Measurements from ENCODE around the gene ATAT1. TPM values are rescaled to one million over a fixed set of nuclear protein-coding genes. Genes with fewer than 3 reads are reported as not detected.

Gene ATAT1
- total RNA-seq, 1 donor from 2014 or later: 30.3 TPM

- peaks cover 62% of the 10 kb centered on the region for H3K36me3 Mint-ChIP-seq (ENCODE audit: low read depth, unreplicated experiment)
- TF ChIP-seq CTCF (IDR thresholded peaks at IDR 0.05; ENCODE audit: unreplicated experiment): no peak
- DNase-seq (ENCODE audit: low spot score): no peak
- H3K27ac Mint-ChIP-seq (ENCODE audit: unreplicated experiment): peak overlapping the region; percentile 81
- peaks cover 14% of the 10 kb centered on the region for H3K27me3 Mint-ChIP-seq (ENCODE audit: unreplicated experiment)
- peak overlapping the region; percentile 60 for H3K4me3 Mint-ChIP-seq (ENCODE audit: unreplicated experiment)
- no peaks in the 10 kb centered on the region for H3K9me3 Mint-ChIP-seq (ENCODE audit: unreplicated experiment)
- peaks cover 44% of the 10 kb centered on the region for H3K4me1 Mint-ChIP-seq (ENCODE audit: unreplicated experiment)
Measured at GRCh38 chr6:30603961-30604360, 22.7 kb upstream of the ATAT1 start.

DNA sequence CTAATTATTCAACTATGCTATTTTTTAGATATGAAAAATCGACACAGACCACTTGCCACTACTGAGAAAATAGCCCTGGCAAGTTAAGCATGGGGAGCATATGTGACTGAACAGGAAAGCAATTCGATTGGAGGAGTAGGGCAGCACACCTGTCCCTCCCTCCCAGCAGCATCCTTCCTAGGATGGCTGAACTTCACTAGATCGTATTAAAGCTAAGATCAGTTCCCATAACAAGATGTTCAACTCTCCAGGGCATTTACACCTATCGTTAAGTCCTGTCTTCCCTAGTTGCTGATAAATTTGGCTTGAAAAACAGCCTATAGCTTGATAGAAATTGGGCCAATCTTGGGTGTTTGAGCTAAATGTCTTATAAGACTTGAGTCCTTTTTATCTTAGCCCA is 16.6 kb upstream of the ATAT1 start:
- TF ChIP-seq CTCF (IDR thresholded peaks at IDR 0.05; ENCODE audit: unreplicated experiment): no peak
- H3K9me3 Mint-ChIP-seq (ENCODE audit: unreplicated experiment): no peaks in the 10 kb centered on the region
- H3K27ac Mint-ChIP-seq (ENCODE audit: unreplicated experiment): no peak overlapping the region
- no peak overlapping the region for H3K4me3 Mint-ChIP-seq (ENCODE audit: unreplicated experiment)
- DNase-seq (ENCODE audit: low spot score): no peak
- H3K4me1 Mint-ChIP-seq (ENCODE audit: unreplicated experiment): peaks cover 26% of the 10 kb centered on the region
- H3K36me3 Mint-ChIP-seq (ENCODE audit: low read depth, unreplicated experiment): peaks cover 36% of the 10 kb centered on the region
- H3K27me3 Mint-ChIP-seq (ENCODE audit: unreplicated experiment): peaks cover under 1% of the 10 kb centered on the region

DNA sequence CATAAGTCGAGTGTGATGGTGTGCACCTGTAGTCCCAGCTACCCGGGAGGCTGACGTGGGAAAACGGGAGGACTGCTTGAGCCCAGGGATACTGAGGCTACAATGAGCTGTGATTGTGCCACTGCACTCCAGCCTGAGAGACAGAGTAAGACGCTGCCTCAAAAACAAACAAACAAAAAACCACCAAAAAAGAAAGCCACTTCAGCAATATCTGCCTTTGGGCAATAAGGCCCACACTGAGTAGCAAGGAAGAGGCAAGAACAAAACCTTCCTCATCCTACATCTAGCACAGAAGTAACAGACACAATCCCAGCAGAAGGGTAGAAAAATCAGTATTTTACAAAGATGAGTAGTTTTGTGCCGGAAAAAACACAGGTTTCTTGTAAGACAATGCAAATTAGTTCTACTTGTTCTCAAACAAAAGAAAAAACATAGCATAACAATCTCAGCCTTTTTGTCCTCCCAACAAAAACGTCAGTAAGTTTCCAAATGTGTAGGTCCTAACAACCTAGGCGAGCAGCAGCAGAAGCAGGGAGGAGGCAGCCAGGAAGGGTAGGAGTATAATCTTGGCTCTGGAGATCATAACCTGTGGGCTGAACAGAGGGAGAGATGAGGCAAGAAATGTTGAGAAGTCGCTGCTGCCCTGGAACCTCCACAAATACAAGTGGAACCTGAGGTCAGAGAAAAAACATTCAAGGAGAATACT is 15.4 kb upstream of the ATAT1 start:
- TF ChIP-seq CTCF (IDR thresholded peaks at IDR 0.05; ENCODE audit: unreplicated experiment): no peak
- peaks cover 40% of the 10 kb centered on the region for H3K36me3 Mint-ChIP-seq (ENCODE audit: low read depth, unreplicated experiment)
- DNase-seq (ENCODE audit: low spot score): no peak
- H3K4me3 Mint-ChIP-seq (ENCODE audit: unreplicated experiment): no peak overlapping the region
- H3K27me3 Mint-ChIP-seq (ENCODE audit: unreplicated experiment): peaks cover 12% of the 10 kb centered on the region
- peak overlapping the region; percentile 49 for H3K27ac Mint-ChIP-seq (ENCODE audit: unreplicated experiment)
- H3K9me3 Mint-ChIP-seq (ENCODE audit: unreplicated experiment): no peaks in the 10 kb centered on the region
- peaks cover 31% of the 10 kb centered on the region for H3K4me1 Mint-ChIP-seq (ENCODE audit: unreplicated experiment)

DNA sequence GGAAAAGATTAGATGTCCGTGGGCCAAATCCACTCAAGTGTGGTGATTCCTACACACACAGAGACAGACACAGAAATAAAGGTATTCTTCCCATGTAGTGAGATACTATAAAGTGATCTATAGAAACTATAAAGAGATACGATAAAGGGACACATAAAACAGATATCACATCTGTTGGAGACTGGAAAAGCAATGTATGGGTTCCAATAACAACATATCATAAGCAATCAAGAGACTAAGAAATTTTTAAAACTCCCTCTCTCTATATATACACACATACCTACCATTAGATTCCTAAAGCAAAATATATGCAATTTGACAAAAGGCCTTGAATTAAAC is 14.8 kb upstream of the ATAT1 start:
- no peak for TF ChIP-seq CTCF (IDR thresholded peaks at IDR 0.05; ENCODE audit: unreplicated experiment)
- DNase-seq (ENCODE audit: low spot score): no peak
- Mint-ChIP-seq H3K9me3 (ENCODE audit: unreplicated experiment) (no peaks in the 10 kb centered on the region), H3K27ac (ENCODE audit: unreplicated experiment) (peak overlapping the region; percentile 49), H3K4me3 (ENCODE audit: unreplicated experiment) (no peak overlapping the region), H3K4me1 (ENCODE audit: unreplicated experiment) (peaks cover 31% of the 10 kb centered on the region), H3K36me3 (ENCODE audit: low read depth, unreplicated experiment) (peaks cover 40% of the 10 kb centered on the region), H3K27me3 (ENCODE audit: unreplicated experiment) (peaks cover 14% of the 10 kb centered on the region)

DNA sequence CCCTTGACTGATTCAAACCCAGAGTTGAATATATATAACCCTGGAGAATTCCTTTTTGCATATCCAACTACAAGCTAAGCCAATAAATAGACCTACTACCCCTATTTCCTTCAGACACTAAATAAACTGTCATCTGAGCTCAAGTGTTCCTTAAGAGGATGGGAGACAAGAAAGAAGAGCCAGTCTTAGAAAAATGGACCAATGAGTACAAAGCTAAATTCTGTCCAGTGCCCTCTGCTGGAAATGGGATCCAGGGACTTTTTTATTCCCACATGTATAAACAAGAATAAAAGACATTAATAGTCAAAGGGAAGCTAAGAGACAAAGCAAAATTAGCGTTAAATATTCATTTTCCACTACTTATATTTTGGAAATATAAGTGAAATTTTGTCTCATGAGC is 14.5 kb upstream of the ATAT1 start:
- Mint-ChIP-seq H3K4me1 (ENCODE audit: unreplicated experiment) (peaks cover 34% of the 10 kb centered on the region), H3K36me3 (ENCODE audit: low read depth, unreplicated experiment) (peaks cover 42% of the 10 kb centered on the region), H3K4me3 (ENCODE audit: unreplicated experiment) (no peak overlapping the region), H3K27ac (ENCODE audit: unreplicated experiment) (no peak overlapping the region), H3K27me3 (ENCODE audit: unreplicated experiment) (peaks cover 17% of the 10 kb centered on the region), H3K9me3 (ENCODE audit: unreplicated experiment) (no peaks in the 10 kb centered on the region)
- TF ChIP-seq CTCF (IDR thresholded peaks at IDR 0.05; ENCODE audit: unreplicated experiment): peak; percentile 26
- no peak for DNase-seq (ENCODE audit: low spot score)

Data from endothelial cell (in vitro differentiated cells).